ENCODE results near the gene AUTS2.
A peak's percentile ranks its signal among the peaks of the same experiment; 100 is the strongest.

AUTS2 gene

GRCh38 chr7:70334295-70334694 lies 736.0 kb downstream of the AUTS2 start:
- no peak for DNase-seq

DNA sequence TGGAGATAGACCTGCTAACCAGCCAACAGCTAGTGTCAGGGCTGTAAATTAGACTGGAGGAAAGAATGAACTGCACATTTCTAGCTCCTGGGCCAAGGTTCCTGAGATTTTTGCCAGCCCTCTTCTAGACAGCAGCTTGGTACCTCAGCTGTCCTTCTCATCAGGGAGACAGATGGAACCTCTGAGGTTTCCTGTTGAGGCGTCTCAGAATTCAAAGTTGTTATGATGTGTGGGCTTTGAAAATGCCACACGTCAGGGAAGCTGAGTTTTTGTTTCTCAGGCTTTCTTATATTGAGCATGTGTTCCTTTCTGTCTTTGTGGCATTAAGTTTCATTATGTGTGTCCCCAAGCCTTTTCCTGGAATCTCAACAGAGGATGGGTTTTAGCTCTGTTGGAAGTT lies 736.6 kb downstream of the AUTS2 start:
- no peak for DNase-seq

GRCh38 chr7:70336536-70336935 lies 738.3 kb downstream of the AUTS2 start:
- DNase-seq: no peak

GRCh38 chr7:70338015-70338414 lies 739.7 kb downstream of the AUTS2 start:
- DNase-seq: no peak

DNA sequence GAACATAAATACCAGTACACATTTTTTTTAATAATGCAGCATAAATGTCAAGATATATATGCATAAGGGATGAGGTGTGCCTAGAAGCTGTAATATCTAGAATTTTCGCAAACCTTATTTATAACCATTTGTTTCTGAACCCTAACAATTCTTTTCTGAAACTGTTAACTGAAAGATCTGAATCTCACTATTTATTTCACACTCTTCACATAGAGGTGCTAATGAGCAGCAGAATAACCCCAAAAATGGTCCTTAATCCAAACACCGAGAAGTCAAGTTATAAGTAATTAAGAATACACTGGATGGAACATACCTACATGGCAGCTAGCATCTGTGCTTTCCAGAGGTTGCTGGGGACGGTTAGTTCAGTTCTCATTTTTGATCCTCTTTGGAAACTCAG lies 742.0 kb downstream of the AUTS2 start:
- DNase-seq: no peak

GRCh38 chr7:70341446-70341845 lies 743.2 kb downstream of the AUTS2 start:
- no peak for DNase-seq

DNA sequence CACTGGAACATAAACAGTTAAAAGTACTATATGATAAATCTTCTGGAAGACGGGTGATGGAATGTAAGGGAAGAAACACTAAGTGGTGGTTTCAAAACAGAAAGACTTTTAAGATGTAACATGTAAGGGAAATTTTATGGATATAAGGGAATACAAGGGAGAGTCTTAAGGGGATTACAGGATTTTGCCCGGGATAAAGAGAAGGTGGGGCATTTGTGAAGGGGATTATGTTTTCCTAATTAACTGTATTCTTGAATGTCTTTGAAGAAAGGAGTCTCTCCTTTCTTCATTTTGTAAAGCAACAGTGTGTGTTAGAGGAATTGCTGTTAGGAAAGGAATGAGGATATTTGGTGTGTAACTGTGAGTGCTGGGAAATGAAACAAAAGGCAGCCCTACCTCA lies 745.2 kb downstream of the AUTS2 start:
- no peak for DNase-seq

DNA sequence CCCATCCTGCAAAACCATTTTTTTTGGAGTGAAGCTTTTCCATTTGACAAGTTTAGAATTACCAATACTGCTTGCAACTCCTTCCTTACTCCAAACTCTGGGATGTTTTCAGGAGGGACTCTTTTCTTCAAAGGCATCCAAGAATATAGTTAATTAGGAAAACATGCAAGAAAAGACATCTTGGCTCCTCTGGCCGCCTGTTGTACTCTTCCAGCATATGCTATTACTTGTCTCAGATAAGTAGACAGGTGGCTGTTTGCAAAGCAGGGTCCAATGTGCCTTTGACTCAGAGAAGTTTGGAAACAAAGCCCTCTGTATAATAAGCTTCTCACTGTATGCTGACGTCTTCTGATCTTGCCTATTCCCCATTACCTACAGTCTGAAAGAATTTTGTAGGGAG lies 746.5 kb downstream of the AUTS2 start:
- DNase-seq: no peak

DNA sequence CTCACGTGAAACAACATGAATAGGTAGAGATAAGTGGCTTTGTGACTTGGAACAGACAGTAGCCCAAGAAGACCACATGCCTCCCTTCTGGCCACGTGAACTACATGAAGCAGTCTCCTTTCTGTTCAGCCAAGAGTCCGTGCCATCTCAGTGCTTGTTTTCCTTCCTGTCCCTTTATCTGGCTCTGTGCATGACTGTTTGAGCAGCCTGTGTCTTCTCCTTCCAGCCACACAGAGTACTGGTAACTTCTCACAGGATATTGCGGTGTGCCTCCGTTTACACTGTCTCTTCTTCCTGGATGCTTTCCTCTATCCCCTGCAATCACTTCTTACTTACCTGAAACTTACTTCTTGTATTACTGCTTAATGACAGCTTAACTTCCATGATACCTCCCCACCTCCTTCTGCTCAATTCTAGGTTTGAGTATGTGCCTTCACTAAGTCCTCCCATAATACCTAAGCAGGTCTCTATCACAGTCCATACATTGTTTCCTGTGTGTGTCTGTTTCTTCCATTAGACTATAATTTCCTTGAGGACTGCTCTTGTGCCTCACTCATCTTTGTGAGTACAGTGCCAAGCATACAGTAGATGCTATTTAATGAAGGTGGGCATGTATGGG lies 748.7 kb downstream of the AUTS2 start:
- DNase-seq: no peak

GRCh38 chr7:70347463-70348254 lies 749.4 kb downstream of the AUTS2 start:
- no peak for DNase-seq

GRCh38 chr7:70349031-70349430 lies 750.8 kb downstream of the AUTS2 start:
- no peak for DNase-seq

GRCh38 chr7:70349819-70350218 lies 751.5 kb downstream of the AUTS2 start:
- DNase-seq: no peak

DNA sequence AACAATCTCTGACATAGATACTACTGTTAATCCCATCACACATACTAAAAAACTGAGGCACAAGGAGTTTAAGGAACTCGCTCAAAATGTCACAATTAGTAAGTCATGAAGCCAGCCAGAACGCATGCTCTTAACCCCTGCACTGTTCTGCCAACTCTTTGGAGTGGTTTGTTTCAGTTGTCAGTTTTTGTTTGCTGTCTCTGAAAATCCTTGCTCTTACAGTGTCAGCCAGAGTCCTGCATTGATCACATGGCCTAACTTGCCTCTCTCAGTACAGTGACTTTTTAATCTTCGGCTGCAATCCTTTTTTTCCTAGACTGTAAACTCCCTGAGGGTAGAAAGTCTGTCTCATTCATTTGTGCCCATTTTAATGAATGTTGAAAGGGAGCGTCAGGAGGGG lies 753.8 kb downstream of the AUTS2 start:
- DNase-seq: no peak

DNA sequence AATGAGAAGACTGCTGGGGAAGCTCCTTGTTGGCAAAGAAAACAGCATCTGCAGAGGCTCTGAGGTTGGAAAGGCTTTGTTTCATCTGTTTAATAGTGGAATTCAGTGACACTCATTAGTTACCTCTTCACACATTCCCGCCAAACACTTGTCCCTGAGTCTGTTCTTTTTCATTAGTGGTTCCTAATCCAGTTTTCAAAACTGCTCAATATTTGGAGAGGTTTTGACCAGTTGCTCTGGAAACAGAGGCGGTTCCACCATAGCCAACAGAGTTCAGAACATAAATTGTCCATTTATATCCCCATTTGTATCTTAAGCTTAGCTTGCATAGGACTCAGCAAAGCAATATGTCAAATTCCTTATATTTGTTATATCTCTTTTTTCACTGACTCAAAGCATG lies 754.6 kb downstream of the AUTS2 start:
- no peak for DNase-seq

DNA sequence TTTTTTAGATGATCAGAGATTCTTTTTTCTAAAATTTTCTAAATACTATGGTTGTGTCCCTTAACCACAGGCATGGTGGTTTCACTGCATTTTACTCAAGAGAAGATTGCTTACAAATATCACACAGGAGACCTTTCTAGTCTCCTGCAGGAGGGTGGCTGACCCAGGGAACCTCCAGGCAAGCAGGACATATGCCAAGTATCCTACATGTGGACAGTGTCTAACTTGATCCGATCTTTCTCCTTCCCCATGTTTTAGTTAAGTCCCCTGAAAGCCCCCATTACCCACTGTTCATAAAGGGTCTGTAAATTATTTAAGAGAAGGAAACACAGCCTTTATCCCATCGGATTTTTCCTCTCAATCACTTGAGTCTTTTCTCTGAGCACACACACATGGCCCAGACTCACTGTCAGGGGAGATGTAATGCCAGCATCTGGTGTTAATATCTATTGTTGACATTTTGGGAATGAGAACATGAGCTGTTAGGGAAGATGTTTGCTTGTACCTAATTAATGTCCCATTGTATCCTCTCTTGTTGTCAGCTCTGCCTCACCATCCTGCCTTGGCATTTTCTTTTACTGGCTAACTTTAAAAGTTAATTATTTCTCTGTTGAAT lies 755.2 kb downstream of the AUTS2 start:
- no peak for DNase-seq

- DNase-seq: no peak
Observed at GRCh38 chr7:70353946-70354335, 755.7 kb downstream of the AUTS2 start.

GRCh38 chr7:70354409-70355169 lies 756.3 kb downstream of the AUTS2 start:
- DNase-seq: no peak

DNA sequence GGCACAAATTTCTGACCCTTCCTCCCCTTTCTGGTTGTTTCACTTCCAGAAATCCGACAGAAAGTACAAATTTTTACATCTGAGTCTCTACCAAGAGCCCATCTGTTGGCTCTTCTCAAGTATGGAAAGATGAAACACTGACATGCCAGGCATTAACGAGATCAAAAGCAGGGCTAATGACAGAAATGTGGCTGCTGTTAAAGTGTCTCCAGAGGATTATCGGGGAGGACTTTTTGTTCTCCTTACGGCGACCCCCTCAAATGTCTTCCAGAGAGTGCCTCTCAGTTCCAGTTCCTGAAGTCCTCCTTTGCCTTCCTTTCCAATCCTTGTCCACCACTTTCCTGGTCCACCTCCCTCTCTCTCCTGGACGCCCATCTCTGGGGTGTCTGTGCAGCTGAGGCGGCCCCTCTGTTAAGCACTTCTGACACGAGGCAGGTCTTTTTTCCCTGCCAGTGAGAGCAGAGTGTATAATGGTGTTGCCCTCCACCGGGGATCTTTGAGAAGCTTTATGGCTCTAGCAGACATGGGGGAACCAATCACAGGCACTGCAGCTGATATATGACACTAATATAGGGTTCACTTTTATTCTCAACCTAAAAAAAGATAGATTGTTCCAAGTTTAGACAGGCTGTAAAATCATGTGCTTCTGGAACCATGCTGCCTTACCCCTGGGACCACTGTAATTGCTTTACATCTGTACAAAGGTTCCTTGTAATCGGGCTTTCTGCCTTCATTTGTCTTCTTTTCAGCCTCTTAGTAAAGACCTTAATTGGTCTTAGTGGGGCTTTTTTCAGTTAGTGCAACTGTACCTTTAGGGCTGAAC lies 757.1 kb downstream of the AUTS2 start:
- no peak for DNase-seq

GRCh38 chr7:70356085-70356786 lies 758.0 kb downstream of the AUTS2 start:
- DNase-seq: no peak

DNA sequence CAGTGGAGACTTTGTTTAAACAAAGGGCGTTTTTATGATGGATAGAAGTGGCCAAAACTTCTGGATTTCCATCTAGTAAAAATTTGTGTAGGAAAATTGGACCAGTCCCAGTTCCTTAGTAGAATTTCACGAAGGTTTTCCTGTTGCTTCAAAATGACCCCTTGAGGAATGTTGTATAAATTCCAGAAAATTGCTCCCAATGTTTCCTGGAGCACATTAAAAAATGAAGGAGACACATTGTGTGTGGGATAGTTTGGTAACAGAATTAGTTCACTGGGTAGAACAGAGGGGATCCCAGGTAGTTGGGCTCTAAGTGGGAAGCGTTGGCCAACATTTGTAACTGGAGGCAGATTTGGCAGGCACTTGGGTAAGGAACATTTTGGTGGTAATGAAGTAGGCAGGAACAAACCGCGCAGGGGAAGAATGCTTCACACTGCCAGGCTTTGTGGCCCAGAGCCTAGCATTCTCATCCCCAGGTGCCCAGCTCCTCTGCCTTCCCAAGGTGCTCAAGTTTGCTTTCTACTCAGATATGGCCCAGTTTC lies 758.6 kb downstream of the AUTS2 start:
- DNase-seq: no peak

DNA sequence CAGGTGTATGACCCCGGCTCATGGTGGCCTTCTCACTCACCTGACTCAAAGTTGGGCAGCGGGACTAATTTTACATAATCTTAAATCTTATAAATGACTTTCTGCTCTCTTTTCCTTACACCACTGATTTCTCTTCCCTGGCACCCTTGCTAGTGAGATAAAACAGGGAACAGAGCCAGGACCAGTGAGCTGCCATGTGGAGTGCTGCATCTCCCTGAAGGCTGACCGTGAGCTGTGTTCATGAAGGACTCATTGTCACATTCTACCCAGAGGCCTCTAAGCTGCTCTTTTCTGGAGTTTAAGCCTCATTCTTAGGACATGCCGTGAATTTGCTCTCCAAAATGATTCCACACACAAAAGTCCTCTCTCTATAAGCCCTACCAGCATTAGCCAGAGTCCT lies 762.3 kb downstream of the AUTS2 start:
- peak; percentile 2 for DNase-seq

GRCh38 chr7:70361821-70362220 lies 763.5 kb downstream of the AUTS2 start:
- DNase-seq: no peak
